Placental epithelial cell (primary cell): ENCODE measurements around the gene RDM1. TPM values are rescaled to one million over a fixed set of nuclear protein-coding genes. Genes with fewer than 3 reads are reported as not detected.
A peak's percentile ranks its signal among the peaks of the same experiment; 100 is the strongest.

Source experiments
- small RNA-seq: library from RNA; depleted of rRNA; stranded (forward); fragments of <200 nt; gene quantifications from one replicate; pipeline ENCODE3, GENCODE V24; 2012
- total RNA-seq: library from RNA; depleted of rRNA; stranded (reverse); fragments of >200 nt; gene quantifications from 2 replicates; pipeline ENCODE4 v1.2.3, GENCODE V29; 2012

RDM1 gene
- total RNA-seq = under 0.01 and 0.43 TPM in 2 replicates

GRCh38 chr17:35930211-35931065, at the start of gene RDM1:
Gene RDM1, minus strand, starts transcription at chr17:35930773. Its CDS starts 46 bp downstream, at chr17:35930727.

DNA sequence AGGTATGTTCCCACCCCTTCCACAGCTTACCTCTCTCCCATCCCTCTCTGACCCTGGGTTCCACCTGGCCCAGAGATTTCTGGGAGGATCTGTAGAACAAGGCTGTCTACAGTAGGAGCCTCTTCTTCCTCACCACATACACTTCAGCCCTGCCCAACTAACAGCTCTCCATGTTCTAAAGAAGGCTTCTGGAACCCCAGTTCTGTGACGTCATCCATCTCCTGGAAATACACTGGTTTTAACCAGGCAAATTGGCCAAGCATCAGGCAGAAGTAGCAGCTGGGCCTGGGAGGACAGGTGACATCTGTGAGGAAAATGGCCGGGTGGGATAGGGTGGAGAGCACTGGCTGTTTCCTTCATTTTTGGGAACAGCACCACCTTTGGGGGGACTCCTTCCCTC, 13.0 kb upstream of the RDM1 start, which contains the start of gene LYZL6:
Gene LYZL6 (minus strand): TSS at position 177 of the 400 bp plus-strand sequence. CDS start 4,357 bp downstream, outside the sequence.

GRCh38 chr17:35879773-35880654, 50.6 kb downstream of the RDM1 start, which contains the start of gene CCL5:
Gene CCL5, minus strand, starts transcription at chr17:35880360.

GRCh38 chr17:35868737-35869136, 61.8 kb downstream of the RDM1 start, which contains the start of gene HEATR9:
Gene HEATR9, minus strand, starts transcription at chr17:35868891. Its CDS starts 149 bp downstream, at chr17:35868742.

Small RNA genes lying within 50 kb of the gene (small RNA-seq; reads per million reads assigned to genes)
- 691 reads per million, percentile 99 among the genes with 10 or more reads in this experiment for gene RF00100

Other genes starting within 250 kb of the RDM1 start
- gene RASL10B, start 199.1 kb downstream of the RDM1 start, total RNA-seq = 0.39 and 0.65 TPM in 2 replicates
- not detected in 2 replicates for gene GAS2L2, start 177.5 kb downstream of the RDM1 start, total RNA-seq
- gene C17orf50, start 169.9 kb downstream of the RDM1 start, total RNA-seq = not detected in 2 replicates
- 0.79 and 2.7 TPM in 2 replicates for gene MMP28, start 135.1 kb downstream of the RDM1 start, total RNA-seq
- 36.5 and 57.6 TPM in 2 replicates for gene TAF15, start 121.3 kb downstream of the RDM1 start, total RNA-seq
- not detected in 2 replicates for gene HEATR9, start 61.9 kb downstream of the RDM1 start, total RNA-seq
- gene CCL5, start 50.4 kb downstream of the RDM1 start, total RNA-seq = not detected in 2 replicates
- not detected in 2 replicates for gene LYZL6, start 12.9 kb upstream of the RDM1 start, total RNA-seq
- not detected in 2 replicates for gene CCL16, start 50.7 kb upstream of the RDM1 start, total RNA-seq
- not detected in 2 replicates for gene CCL14, start 56.0 kb upstream of the RDM1 start, total RNA-seq
- gene CCL15, start 70.8 kb upstream of the RDM1 start, total RNA-seq = not detected in 2 replicates
- gene CCL23, start 87.2 kb upstream of the RDM1 start, total RNA-seq = not detected in 2 replicates
- gene CCL18, start 133.5 kb upstream of the RDM1 start, total RNA-seq = not detected in 2 replicates
- not detected in 2 replicates for gene CCL3, start 159.4 kb upstream of the RDM1 start, total RNA-seq
- gene CCL4, start 173.1 kb upstream of the RDM1 start, total RNA-seq = not detected in 2 replicates
- gene TBC1D3B, start 245.9 kb upstream of the RDM1 start, total RNA-seq = 1.2 and 5.9 TPM in 2 replicates